ENCODE results near the gene PLSCR2. TPM values are rescaled to one million over a fixed set of nuclear protein-coding genes. Genes with fewer than 3 reads are reported as not detected.

Gene PLSCR2
- total and polyA plus RNA-seq, 10 of the 15 experiments (the other 5 are each of a cell fraction or from before 2014, with no cell fraction given) = not detected

DNA sequence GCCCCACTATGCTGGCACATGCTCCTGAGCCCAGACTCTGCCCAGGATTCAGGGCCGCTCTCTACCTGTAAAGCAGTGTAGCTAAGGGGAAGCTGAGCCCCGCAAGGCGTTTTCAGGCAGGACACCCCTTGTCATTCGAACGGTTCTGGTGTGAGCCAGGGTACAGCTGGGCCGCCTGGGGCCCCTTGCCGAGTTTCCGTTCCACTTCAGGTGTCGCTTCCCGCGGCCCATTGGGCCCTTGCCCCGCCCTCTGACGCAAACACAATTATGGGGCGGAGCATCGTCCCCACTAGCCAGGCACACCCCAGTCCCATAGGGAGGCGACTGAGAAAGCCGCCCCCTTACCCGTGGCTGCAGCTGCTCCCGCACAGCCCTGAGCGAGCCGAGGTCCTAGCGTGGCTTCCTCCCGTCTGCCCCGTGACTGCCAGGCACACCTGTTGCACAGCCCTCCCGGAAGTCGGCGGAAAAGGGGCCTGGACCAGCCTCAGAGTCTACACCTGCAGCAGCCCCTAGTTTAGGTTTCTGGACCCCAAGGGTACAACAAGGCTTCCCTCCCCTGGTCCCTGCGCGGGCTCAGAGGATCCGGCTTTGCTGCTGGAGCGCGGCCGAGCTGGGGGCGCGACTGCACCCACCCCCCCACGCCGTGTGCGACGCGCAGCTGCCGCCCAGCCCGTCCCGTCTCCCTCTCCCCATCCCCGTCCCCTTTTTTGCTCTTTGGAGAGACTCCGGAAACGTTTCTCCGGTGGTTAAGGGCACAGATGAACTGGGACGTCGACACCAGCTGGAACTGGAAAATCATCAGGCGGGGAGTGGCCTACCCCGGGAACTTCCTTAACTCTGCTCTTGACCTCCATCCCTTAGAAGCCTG is at the start of gene PLSCR2 (continued):
- TF ChIP-seq SMAD1 (IDR thresholded peaks at IDR 0.05; ENCODE audit: low read depth, partially characterized antibody) (no peak), SUZ12 (IDR thresholded peaks at IDR 0.05; ENCODE audit: unreplicated experiment) (no peak), MYC (IDR thresholded peaks at IDR 0.05; ENCODE audit: insufficient read depth, insufficient read length, insufficient replicate concordance, low read length, severe bottlenecking) (no peak), USF1 (IDR thresholded peaks at IDR 0.05; ENCODE audit: borderline replicate concordance, extremely low read length, insufficient read depth, low read depth, low read length) (peak; percentile 37), NFYA (IDR thresholded peaks at IDR 0.05; ENCODE audit: borderline replicate concordance, low read depth, low read length) (no peak), EZH2 (IDR thresholded peaks at IDR 0.05; ENCODE audit: borderline replicate concordance, control insufficient read depth, low read depth, low read length) (no peak), WRNIP1 (IDR thresholded peaks at IDR 0.05; ENCODE audit: borderline replicate concordance, low read depth, low read length) (no peak), NR2F1 (conservative IDR thresholded peaks at IDR 0.05) (no peak), CHD2 (IDR thresholded peaks at IDR 0.05; ENCODE audit: borderline replicate concordance, low read depth, low read length) (no peak), IKZF1 (conservative IDR thresholded peaks at IDR 0.05) (0 out of 2 replicates have a peak, but pooled peaks have one; percentile 9), TCF3 (IDR thresholded peaks at IDR 0.05; ENCODE audit: borderline replicate concordance, insufficient read depth, low read depth, low read length) (0 out of 2 replicates have a peak, but pooled peaks have one; percentile 48)
- TF ChIP-seq, protein P1, sequence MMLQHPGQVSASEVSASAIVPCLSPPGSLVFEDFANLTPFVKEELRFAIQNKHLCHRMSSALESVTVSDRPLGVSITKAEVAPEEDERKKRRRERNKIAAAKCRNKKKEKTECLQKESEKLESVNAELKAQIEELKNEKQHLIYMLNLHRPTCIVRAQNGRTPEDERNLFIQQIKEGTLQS (IDR thresholded peaks at IDR 0.05; ENCODE audit: borderline replicate concordance, extremely low read depth, low read depth, low read length) = no peak
- TF ChIP-seq, protein P2, sequence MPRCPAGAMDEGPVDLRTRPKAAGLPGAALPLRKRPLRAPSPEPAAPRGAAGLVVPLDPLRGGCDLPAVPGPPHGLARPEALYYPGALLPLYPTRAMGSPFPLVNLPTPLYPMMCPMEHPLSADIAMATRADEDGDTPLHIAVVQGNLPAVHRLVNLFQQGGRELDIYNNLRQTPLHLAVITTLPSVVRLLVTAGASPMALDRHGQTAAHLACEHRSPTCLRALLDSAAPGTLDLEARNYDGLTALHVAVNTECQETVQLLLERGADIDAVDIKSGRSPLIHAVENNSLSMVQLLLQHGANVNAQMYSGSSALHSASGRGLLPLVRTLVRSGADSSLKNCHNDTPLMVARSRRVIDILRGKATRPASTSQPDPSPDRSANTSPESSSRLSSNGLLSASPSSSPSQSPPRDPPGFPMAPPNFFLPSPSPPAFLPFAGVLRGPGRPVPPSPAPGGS (IDR thresholded peaks at IDR 0.05; ENCODE audit: borderline replicate concordance, insufficient read depth, low read depth, low read length, poor library complexity, severe bottlenecking) = no peak

Data from GM12878 (cell line).